ENCODE measurements around the gene HES4.
A peak's percentile ranks its signal among the peaks of the same experiment; 100 is the strongest.

Gene HES4

GRCh38 chr1:965526-966134, 34.3 kb downstream of the HES4 start:
- DNase-seq, result no peak

- DNase-seq, result no peak
Observed at GRCh38 chr1:964691-965525, 35.0 kb downstream of the HES4 start.

DNA sequence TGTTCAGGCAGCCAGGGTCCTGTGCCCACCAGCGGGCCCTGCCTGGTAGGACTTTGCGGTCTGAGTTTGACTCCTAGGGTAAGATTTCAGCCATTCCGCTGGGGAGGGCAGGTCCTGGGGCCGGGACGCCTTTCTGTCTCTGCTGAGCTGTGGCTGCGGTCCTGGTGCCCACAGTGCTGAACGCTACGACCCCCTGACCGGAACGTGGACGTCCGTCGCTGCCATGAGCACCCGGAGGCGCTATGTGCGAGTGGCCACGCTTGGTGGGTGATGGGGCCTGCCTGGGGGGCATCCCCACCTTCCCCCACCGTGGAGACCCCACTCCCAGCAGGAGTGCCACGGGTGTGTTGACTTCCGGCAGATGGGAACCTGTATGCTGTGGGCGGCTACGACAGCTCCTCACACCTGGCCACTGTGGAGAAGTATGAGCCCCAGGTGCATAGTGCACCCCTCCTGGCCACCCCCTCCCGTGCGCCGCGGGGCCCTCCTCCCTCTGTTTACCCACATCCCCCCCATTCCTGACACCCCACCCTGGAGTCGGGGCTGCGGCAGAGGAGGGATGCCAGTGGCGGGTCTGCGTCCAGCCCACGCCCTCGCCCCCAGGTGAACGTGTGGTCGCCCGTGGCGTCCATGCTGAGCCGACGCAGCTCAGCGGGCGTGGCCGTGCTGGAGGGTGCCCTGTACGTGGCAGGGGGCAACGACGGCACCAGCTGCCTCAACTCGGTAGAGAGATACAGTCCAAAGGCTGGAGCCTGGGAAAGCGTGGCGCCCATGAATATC, 36.0 kb downstream of the HES4 start:
- DNase-seq, result no peak

DNA sequence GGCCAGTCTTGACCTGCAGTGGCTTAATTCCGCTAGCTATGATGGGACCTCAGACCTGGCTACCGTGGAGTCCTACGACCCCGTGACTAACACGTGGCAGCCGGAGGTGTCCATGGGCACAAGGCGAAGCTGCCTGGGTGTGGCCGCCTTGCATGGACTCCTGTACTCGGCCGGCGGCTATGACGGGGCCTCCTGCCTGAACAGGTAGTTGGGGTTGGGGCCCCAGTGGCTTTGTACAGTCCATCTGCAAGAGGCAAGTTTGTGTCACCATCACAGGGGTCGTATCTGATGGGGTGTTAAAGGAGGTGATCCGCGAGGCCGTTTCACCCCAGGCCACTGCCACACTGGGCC, 36.6 kb downstream of the HES4 start:
- DNase-seq, result no peak

GRCh38 chr1:962381-963300, 37.3 kb downstream of the HES4 start:
- DNase-seq, result no peak

DNA sequence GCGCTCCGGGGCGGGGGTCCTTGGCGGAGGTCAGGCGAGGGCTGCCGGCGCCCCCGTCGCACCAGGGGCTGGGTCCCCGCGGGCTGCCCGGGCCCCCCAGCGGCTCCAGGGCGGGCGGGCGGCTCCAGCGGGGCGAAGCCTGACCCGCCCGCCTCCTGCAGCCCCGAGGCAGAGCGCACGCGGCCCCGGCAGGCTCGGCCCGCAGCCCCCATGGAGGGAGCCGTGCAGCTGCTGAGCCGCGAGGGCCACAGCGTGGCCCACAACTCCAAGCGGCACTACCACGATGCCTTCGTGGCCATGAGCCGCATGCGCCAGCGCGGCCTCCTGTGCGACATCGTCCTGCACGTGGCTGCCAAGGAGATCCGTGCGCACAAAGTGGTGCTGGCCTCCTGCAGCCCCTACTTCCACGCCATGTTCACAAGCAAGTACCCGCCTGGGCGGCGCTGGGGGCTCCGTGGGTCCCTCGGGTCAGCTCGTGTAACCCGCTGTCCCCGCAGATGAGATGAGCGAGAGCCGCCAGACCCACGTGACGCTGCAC, 38.7 kb downstream of the HES4 start:
- no peak for DNase-seq

- peak; percentile 75 for DNase-seq
Observed at GRCh38 chr1:960363-961131, 39.4 kb downstream of the HES4 start, which contains the start of gene KLHL17. KLHL17 (plus strand) TSS chr1:960584; CDS start chr1:960694, 110 bp downstream.

- DNase-seq, result no peak
Observed at GRCh38 chr1:959731-960362, 40.0 kb downstream of the HES4 start.

- peak; percentile 97 for DNase-seq
Observed at GRCh38 chr1:958823-959730, 40.8 kb downstream of the HES4 start, which contains the start of gene NOC2L. NOC2L (minus strand) TSS chr1:959256; CDS start chr1:959240, 16 bp downstream.

- no peak for DNase-seq
Observed at GRCh38 chr1:956636-957035, 43.3 kb downstream of the HES4 start.

GRCh38 chr1:955474-955873, 44.4 kb downstream of the HES4 start:
- DNase-seq, result no peak

- no peak for DNase-seq
Observed at GRCh38 chr1:954927-955326, 45.0 kb downstream of the HES4 start.

DNA sequence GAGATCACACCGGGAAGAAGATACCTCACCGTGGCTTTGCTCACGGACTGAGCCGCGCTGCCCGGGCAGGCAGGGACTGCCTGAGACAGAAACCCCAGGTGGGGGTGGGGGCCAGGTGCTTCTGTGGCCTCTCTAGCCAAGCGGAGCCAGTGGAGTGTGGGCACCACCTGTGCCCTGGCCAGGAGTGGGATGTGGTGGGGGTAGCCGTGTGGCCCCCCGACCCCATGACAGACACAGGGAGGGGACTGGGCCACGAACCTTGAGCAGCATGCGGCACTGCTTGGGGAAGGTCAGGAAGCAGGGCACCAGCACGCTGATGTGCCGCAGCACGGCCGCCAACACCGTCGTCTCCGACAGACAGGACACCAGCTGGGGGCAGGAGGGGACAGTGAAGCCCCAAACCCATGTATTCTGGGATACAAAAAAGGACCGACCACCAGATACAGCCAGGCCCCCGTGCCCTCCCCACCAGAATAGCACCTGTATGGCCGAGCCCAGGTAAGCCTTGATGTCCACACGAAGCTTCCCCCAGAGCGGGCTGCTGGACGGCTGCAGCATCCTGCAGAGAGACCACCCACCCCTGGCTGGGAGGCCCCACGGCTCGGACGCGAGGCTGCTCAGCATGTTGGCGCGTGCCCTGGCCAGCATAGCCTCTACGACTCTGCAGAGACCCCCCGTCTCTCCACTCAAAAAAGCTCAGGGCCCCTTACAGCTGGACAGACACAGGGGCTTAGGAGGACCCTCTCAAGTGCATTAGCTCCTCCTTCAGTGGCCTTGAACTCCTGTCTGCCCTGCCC, 46.2 kb downstream of the HES4 start:
- no peak for DNase-seq

DNA sequence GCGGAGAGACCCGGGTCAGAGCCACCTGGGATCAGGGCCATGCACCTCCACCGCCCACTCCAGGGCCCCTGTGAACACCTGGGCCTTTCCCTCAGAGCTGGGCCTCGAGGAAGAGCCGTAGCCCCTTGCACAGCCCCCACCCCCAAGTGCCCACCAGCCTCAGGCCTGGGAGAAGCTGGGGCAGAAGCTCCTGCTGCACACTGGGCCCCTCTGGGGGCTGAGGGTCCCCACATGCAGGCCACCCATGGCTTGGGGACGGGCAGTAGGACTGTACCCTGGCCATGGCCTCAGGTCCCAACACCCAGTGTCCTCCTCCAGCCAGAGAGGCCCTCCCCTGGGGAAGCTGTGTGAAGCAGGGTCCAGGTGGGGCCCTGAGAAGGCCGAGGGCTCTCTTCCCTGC, 47.3 kb downstream of the HES4 start:
- DNase-seq, result no peak

GRCh38 chr1:952201-952600, 47.7 kb downstream of the HES4 start:
- no peak for DNase-seq

DNA sequence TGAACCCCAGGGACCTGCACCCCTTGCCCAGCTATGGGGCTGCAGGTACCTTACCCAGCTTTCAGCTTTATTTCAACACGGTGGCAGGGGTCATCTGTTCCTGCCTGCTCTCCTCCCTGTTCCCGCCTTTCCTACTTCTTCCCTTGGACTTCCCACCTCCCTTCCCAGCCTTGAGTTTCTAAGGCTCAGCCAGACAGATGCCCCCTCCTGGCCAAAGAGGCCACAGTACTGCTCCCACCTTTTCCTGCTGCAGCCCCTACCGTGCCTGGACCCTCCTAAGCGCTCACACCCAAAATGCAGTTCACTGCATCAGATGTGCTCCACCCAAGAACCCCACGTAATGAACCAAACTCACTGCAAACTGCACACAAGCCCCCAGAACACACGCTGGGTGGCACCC, 48.5 kb downstream of the HES4 start:
- no peak for DNase-seq

DNA sequence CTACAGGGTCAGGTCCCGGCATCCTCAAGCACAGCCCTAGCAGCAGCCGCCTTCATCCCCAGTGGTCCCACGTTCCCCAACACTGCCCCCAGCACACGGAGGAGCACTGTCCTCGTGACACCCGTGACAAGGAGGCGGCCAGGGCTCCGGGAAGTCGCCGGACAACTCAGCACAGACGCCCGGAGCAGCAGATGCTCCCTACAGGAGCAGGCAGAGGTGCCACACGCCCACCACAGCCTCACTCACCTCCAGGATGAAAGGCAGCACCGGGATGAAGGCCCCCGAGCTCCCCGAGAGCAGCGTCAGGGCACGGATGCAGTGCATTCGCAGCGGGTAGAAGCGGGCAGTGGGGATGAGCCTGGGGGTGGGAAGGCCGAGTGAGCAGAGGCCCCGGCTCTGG, 49.0 kb downstream of the HES4 start:
- DNase-seq, result no peak

GRCh38 chr1:950268-950667, 49.6 kb downstream of the HES4 start:
- no peak for DNase-seq
